Measurements from ENCODE around the gene LIG3.
"Not testable (repeated sequence)": the region's sequence is repeated elsewhere in the genome, so short reads cannot be mapped to it uniquely, and the experiment has no call there.

Gene LIG3

DNA sequence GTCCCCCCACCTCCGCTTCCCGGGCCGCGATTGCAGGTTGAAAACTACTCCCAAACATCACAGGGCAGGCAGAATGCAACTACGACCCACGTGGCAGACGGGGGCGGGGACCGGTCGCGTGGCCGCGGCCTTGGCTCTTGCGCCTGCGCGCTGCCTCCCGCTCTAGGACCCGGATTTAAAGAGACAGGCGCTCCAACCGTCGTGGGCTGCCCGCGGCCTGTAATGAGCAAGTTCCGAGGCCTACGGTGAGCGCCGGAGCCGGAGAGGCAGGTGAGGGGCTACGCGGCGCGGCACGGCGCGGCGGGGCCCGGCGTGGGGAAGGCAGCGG lies at the start of gene LIG3:
TSS of gene LIG3 (plus strand) at position 160 of the 328 bp plus-strand sequence. CDS start 2,494 bp downstream, outside the sequence.
- DNase-seq (ENCODE audit: low read depth in 2 of 2) = peak; percentile 90 to 95

DNA sequence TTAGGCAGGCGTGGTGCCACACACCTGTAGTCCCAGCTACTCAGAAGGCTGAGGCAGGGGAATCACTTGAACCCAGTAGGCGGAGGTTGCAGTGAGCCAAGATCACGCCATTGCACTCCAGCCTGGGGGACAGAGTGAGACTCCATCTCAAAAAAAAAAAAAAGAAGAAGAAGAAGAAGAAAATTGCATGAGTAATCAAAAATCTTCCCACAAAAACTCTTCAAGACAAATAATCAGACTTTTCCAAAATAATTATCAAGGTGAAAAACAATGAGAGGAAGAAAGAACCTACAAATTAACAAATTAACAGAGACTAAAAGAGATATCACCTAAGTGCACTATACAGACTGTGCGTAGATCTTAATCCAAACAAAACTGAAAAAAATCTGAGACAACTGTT lies 29.5 kb upstream of the LIG3 start:
- not testable (repeated sequence) for DNase-seq (ENCODE audit: low read depth in 2 of 2)

DNA sequence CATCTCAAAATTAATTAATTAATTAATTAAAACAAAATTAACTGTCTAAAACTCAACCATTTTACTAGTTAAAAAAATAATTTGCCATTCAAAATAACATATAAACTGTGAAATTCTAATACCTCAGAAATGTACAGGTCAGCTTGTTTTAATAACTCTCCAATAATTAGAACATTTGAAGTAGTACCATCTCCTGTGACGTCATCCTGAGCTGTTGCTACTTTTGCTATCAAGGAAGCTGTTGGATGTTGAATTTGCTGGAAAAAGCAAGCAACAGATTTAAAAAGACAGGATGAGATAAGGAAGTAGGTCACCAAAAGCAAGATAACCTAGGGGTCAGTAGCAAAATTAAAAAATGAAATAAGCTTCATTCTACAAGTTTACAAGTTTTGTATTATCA lies 21.9 kb upstream of the LIG3 start:
- no peak for DNase-seq (ENCODE audit: low read depth in 2 of 2)

DNA sequence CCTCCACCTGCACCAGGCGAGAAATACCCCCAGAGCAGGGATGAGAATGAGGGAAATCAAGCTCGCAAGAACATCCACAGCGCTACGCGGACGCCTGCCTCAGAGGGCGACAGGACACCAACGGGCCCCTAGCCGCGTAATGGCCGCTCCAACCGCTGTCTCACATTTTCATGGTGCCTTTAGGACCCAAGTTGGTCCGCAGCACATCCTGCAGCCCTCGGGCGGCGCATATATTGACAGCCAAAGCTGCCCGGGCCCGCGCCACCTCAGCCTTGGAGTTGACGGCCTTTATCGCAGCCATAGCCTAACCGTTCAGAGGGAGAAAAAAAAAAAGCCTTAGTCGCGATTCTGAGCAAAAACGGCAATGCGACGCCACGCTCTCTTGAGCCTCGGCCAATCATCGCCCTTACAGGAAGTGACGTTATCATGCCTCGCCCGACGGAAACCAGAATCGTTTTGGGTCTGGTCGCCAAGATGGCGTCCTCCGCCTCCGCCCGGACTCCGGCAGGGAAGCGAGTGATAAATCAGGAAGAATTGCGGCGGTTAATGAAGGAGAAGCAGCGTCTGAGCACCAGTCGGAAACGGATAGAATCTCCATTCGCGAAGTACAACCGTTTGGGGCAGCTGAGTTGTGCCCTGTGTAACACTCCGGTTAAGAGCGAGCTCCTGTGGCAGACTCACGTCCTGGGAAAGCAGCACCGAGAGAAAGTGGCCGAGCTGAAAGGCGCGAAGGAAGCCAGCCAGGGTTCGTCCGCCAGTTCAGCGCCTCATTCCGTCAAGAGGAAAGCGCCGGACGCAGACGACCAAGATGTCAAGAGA lies 19.0 kb upstream of the LIG3 start, which contains the start of the genes CCT6B and ZNF830:
TSS of gene CCT6B (minus strand) at position 368 of the 819 bp plus-strand sequence. CDS start at position 301, 67 bp downstream.
TSS of gene ZNF830 (plus strand) at position 448 of the 819 bp plus-strand sequence. CDS start at position 475, 27 bp downstream.
- peak; percentile 77 to 79 for DNase-seq (ENCODE audit: low read depth in 2 of 2)

DNA sequence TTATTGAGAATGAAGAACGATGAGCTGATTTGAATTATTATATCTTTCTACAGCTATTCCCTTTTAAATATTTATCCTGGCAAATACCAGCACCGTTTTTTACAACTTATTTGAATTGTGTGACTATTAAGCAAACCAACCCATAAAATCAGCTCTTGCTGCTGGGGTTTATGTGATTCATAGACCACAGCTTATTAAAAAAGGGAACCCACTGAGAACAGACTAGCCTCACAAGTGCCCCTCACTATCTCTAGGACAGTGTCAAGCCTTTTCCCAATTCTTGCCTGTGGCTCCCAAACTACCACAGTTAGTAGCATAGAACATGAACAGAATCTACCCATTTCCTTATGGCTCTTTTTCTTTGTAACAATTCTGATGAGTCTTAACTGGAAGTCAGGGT lies 6.1 kb upstream of the LIG3 start:
- no peak for DNase-seq (ENCODE audit: low read depth in 2 of 2)

DNA sequence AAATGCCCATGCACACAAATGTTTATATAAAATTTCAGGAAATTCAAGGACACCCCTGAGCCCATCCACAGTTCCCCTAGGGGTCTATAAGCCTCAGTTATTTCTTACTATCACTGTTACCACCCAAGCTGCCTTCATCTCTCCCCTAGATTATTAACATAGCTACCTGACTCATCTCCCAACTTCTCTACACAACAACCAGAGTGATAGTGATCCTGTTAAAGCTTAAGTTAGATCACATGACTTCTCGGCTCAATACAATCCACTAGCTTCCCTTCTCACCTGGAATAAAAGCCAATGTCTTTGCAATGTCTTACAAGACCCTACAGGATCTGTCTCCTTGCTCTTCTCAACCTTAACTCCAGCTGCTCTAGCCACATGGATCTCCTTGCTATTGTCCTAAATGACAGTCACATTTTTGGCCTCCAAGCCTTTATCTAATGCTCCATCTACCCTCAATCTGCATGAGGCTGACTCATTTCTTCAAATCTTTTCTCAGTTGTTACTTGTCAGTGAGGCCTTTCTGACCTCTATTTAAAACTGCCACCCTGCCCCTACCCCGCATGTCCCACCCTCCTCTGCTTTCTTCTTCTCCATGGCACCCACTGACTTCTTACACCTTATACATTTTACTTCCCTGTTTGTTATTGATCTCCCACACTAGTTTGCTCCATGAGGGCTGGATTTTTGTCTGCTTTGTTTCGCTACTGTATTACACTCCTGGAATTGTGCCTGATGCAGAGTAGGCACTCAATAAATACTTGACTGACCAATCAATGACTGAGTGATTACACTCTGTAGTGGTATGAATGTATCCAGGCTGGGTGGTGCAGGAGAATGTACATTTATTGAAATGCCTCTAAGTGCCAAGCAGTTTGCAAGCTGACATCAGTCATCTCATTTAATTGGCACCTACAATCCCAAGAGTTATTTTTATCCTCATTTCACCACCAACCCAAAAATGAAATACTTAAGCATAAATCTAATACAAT lies 5.2 kb upstream of the LIG3 start:
- no peak for DNase-seq (ENCODE audit: low read depth in 2 of 2)

DNA sequence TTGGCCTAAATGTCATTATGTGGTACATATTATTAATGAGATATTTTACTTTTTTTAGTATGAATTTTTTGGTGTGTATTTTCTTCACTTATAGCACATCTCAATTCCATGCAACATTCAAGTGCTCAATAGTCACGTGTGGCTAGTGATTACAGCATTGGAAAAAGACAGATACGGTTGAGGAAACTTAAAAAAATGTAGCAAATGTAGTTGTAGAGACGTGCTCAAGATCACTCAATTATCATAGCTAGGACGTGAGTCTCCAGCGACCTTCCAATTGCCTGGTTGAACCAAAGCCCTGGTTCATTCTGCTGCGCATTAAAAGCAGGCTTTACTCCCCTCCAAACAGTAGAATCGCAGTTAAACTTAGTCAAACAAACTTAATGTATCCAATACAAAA lies 1.2 kb upstream of the LIG3 start:
- no peak for DNase-seq (ENCODE audit: low read depth in 2 of 2)

DNA sequence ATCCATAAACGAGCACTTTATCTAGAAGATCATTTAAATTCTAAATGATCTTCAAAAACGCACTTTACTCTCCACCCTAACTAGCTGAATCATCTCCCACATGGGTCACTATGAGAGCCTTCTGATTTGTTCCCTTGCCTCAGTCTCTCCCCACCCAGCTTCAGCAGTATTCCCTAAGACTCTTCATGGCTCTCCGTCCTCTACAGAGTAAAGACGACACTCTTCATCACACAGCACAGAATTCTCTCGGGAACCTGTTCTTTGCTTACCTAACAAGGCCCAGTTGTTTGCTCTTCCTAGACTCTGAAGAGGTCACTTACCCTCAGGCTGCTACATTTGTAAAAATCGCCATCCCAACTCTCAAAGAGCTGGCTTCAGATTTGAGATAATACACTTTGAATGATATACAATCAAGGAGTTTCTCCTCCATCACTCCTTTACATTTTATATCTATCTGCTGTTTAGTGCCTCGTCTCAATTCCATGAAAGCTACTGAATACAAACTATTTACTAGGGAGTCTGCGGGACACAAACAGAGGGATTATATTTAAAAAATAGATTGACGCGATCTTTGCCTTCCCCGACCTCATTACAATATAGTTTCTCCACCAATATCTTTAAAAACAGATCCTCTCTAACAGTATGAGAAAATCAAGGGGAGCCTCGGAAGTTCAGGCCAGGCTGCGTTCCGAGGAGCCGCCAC lies 511 bp upstream of the LIG3 start:
- no peak for DNase-seq (ENCODE audit: low read depth in 2 of 2)

DNA sequence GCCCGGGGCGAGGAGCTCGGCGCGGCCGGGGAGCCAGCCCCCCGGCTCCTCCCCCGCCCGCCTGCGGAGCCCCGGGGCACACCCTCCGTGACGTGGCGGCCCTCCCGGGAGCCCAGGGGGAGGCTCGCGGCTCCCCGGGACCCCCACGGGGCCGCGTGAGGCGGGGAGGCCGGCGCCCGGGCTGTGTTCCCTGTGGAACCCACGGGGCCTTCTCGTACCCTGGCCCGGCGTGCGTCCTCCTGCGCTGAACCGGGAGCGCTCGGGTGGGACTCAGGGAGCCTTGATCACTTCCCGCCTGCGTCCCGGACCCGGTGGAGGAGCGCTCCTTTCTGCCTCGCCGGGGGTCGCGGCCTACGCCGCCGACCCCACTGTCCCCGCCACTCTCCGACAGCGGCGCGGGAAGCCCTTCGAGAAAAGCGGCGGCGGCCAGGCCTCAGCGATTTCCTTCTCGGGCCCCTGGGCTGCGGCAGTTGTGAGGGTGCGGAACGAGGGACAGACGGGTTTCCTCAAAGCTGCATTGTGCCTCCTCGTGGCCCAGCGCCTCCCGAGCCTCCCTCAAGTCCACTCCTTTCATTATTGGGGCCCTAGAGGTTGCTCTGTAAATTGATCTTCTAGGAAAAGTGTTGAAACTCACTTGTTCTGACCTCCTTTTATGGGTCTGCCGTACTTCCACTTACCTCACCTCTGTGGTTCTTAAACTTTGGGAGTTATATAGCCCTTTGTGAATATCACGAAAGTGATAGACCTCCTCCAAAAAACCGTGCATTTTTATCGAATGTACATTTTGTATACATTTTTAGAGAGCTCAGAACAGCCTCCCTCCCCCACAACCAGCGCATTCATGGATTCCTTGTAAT lies 597 bp downstream of the LIG3 start:
- DNase-seq (ENCODE audit: low read depth in 2 of 2) = peak; percentile 35 to 54

DNA sequence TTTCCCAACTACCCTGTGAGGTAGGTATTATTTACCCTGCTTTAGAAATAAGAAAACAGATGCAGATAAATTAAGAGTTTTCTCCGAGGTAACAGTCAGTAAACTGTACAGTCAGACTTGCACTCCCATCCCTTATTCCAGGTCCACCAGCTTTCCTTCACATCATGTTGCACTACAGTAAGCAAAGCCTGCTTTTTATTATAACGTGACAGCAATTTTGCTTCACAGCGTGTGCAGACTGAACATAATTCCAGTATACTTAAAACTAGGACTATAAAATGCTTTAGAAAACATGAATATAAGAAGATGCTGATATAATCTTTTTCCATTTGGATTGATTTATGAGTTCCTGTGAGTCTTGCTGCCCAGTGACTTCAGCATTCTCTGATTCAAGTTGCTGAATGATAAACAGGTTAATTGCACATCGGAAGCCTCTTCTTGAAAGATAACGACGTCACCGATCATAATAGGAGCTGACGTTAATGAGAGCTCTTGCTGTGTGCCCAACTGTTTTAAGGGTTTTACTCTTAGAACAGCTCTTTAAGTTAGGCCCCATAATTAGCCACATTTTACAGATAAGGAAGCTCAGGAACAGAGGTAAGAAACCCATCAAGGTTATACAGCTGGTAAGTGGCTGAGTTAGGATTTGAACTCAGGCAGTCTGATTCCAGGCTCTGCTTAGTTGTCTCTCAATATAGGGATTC lies 1.4 kb downstream of the LIG3 start:
- DNase-seq (ENCODE audit: low read depth in 2 of 2) = no peak

DNA sequence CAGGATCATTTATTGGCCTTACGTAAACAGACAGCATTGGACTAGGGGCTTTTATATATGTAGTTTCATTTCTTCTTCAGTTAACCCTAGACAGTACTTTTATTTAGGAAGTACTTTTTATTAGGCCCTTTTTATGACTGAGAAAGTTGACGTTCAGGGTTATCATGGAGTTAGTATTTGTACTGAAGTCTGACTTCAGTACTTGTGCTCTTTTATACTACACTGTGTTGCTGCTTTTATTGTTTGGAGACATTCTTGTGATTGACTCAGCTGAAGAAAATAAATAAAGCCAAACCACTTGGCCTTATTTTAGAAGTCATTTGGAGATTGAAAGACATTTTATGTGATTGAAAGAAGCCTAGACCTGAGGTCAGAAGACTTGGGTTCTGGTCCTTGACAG lies 6.9 kb downstream of the LIG3 start:
- DNase-seq (ENCODE audit: low read depth in 2 of 2) = no peak

DNA sequence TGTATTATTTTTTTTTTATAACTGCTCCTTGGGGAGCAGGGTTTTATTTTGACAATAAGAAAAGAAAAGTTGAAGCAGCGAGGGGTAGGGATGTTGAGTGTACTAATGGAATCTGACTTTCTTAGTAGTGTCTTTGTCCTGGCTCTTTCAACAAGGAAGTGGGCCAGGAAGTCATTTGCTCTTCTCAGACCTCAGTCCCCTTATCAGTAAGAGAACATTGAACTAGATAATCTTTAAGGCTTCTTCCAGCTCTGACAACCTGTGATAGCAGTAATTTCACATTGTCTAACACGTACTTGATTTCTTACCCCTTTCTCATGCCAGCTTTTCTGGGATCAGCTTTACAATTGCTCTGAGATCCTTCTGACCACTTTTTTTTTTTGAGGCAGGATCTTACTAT lies 8.3 kb downstream of the LIG3 start:
- DNase-seq (ENCODE audit: low read depth in 2 of 2) = no peak

DNA sequence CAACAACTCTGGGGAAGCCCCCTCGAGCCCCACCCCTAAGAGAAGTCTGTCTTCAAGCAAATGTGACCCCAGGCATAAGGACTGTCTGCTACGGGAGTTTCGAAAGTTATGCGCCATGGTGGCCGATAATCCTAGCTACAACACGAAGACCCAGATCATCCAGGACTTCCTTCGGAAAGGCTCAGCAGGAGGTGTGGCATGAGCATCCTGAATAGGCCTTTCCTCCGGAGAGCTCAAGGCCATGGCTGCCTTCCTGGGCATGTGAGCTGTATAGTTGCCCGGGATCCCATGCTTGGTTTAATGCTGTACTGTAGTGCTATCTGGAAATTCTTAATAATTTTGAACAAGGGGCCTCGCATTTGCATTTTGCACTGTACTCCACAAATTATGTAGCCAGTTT lies 9.2 kb downstream of the LIG3 start:
- DNase-seq (ENCODE audit: low read depth in 2 of 2) = no peak

DNA sequence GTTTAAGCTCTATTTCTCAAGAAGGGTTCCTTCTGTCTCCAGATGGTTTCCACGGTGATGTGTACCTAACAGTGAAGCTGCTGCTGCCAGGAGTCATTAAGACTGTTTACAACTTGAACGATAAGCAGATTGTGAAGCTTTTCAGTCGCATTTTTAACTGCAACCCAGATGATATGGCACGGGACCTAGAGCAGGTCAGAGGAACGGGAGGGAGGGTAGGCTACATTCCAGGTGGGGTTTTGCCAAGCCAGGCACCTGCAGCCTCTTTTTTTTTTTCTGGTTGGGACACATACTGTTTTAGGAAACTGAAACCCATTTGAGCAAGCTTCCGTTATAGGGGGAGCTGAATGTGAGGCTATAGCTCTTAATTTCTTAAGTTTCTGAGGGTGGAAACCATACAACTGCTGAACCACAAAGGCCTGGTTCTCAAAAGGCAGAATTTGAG lies 10.6 kb downstream of the LIG3 start:
- DNase-seq (ENCODE audit: low read depth in 2 of 2) = no peak

DNA sequence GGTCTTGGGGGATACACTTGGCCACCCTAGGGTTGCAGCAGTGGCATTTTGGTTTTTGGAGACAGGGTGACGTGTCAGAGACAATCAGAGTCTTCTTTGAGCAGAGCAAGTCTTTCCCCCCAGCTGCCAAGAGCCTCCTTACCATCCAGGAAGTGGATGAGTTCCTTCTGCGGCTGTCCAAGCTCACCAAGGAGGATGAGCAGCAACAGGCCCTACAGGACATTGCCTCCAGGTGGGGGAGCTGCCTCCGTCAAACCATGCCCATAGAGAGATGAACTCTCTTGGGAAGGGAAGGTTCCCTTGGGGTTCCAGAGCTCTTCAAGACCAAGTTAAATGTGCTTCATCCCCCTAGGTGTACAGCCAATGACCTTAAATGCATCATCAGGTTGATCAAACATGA lies 11.3 kb downstream of the LIG3 start:
- DNase-seq (ENCODE audit: low read depth in 2 of 2) = no peak

DNA sequence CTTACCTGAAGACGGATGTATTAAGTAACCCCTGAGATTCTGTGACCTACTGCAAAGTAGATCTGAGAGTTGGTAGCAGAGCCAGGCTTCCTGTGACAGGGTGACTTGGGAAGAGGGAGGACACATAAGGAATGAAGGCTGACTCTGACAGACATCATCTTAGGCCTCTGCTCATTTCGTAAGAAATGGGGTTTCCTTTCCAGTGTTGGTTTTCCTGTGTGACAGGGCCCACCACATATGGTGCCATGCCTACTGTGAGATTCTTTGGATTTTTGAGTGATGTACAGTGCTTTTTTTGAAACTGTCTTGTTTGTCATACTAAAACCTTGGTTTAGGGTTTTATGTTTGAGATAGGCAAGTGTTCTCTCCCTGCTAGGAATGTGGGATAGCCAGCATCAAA lies 12.7 kb downstream of the LIG3 start:
- no peak for DNase-seq (ENCODE audit: low read depth in 2 of 2)

DNA sequence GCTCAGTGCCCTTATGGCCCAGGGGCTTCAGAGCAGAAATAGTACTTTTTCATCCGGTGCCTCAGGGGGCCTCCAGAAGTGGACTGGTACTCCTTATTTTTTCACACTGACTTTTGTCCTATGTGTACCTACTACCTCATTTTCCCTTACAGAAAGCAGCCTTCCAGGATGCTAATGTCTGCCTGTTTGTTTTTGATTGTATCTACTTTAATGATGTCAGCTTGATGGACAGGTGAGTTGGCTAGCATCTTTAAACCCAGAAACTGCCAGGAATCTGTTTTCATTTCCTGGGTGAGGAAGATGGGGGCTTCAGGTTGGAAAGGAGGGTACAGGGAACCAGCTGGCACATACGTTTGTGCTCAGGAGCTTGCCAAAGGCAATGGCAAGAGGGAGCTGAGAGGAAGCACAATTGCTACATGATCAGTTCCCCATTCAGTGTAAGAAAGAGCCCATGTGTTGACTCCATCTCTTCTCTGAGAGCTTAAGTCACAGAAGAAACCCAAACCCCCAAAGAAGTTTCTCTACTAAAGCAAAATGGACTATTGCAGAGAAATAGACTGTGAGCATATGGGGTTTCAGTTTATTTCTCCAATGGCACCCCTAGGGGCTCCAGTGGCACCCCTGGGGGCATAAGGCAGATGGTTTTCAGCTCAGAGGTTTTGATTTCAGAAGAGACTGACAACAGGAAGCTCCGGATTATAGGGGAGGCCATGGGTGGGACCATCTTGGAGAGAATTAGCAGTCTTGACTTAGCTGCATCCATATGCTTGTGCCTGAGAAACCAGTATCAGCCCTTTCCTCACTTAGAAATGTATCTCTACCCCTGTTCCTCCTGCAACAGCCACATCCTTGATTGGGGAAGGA lies 16.3 kb downstream of the LIG3 start:
- no peak for DNase-seq (ENCODE audit: low read depth in 2 of 2)

DNA sequence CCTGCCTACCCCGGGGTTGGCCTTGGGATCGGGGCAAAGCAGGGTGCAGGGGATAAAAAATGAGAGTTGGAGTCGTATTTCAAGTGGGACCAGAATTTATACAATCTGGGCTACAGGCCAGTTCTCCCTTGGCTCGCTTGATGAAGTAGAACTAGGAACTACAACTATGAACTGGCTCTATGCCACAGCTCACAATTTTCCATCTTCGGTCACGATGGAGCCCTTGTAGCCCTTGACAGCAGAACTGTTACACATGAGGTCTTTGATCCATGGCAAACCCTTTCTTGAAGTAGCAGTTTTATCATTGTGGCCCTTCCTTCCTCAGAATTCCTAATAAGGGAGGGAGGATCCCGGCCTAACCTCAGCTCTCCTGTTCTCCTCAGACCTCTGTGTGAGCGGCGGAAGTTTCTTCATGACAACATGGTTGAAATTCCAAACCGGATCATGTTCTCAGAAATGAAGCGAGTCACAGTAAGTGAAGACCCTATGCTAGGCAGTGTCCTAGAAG lies 17.1 kb downstream of the LIG3 start:
- no peak for DNase-seq (ENCODE audit: low read depth in 2 of 2)

DNA sequence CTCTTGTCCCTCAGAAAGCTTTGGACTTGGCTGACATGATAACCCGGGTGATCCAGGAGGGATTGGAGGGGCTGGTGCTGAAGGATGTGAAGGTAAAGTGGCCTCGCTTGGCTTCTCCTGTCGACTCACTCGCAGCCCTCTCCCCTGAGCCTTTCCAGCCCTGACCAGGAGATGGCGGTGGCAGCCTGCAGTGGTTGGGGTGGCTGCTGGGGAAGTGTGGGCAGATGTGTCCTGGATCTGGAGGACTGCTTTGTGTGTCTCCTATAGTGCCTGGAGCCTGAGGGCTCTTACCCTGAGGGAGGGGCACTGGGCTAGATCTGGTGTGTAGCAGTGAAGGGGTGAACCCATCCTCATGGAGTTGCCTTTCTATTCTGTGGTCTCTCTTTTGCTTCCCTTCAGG lies 17.9 kb downstream of the LIG3 start:
- peak; percentile 58 to 68 for DNase-seq (ENCODE audit: low read depth in 2 of 2)

All from activated CD4-positive, alpha-beta T cell treated with anti-CD3 and anti-CD28 coated beads for 24 hours (primary cell).